Cortex of kidney (tissue), 1 donor: Measurements from ENCODE around the gene ADCY1.

ENCODE experiments used
- DNase-seq: peaks from one replicate; lab custom pipeline; 2025; lab: John Stamatoyannopoulos, UW

ADCY1 gene

GRCh38 chr7:45576249-45576929 lies 2.2 kb downstream of the ADCY1 start:
- no peak for DNase-seq

- no peak for DNase-seq
Observed at GRCh38 chr7:45578022-45578421, 3.9 kb downstream of the ADCY1 start.

- no peak for DNase-seq
Observed at GRCh38 chr7:45578467-45578866, 4.3 kb downstream of the ADCY1 start.

- no peak for DNase-seq
Observed at GRCh38 chr7:45579391-45579801, 5.2 kb downstream of the ADCY1 start.

- no peak for DNase-seq
Observed at GRCh38 chr7:45580053-45580872, 6.1 kb downstream of the ADCY1 start.

- DNase-seq: no peak
Observed at GRCh38 chr7:45581271-45581780, 7.2 kb downstream of the ADCY1 start.

- no peak for DNase-seq
Observed at GRCh38 chr7:45582136-45582749, 8.1 kb downstream of the ADCY1 start.

GRCh38 chr7:45582868-45583277 lies 8.7 kb downstream of the ADCY1 start:
- no peak for DNase-seq

GRCh38 chr7:45583296-45583695 lies 9.1 kb downstream of the ADCY1 start:
- DNase-seq: no peak

GRCh38 chr7:45584261-45585210 lies 10.4 kb downstream of the ADCY1 start:
- DNase-seq: no peak

- DNase-seq: no peak
Observed at GRCh38 chr7:45585628-45586027, 11.5 kb downstream of the ADCY1 start.

- DNase-seq: no peak
Observed at GRCh38 chr7:45586542-45587520, 12.7 kb downstream of the ADCY1 start.

- DNase-seq: no peak
Observed at GRCh38 chr7:45588466-45588865, 14.3 kb downstream of the ADCY1 start.

GRCh38 chr7:45589061-45589460 lies 14.9 kb downstream of the ADCY1 start:
- no peak for DNase-seq

GRCh38 chr7:45589915-45590678 lies 15.9 kb downstream of the ADCY1 start:
- DNase-seq: no peak

GRCh38 chr7:45590679-45591057 lies 16.5 kb downstream of the ADCY1 start:
- DNase-seq: no peak

GRCh38 chr7:45591101-45591906 lies 17.1 kb downstream of the ADCY1 start:
- no peak for DNase-seq

GRCh38 chr7:45592230-45592991 lies 18.2 kb downstream of the ADCY1 start:
- DNase-seq: no peak
